OCI-LY7 (cell line): ENCODE data around the gene ZBTB44. TPM values are rescaled to one million over a fixed set of nuclear protein-coding genes. Genes with fewer than 3 reads are reported as not detected.

Experiments used
- BruUV-seq: library from RNA; stranded (reverse); fragments of 400-500 nt; replicated peaks from 2 replicates; lab custom pipeline; 2021; lab: Mats Ljungman, UMichigan
- CTCF ChIA-PET: fragments of 300-600 bp; sonication (Branson Sonifier 250); formaldehyde crosslinking; loops from one replicate; lab custom pipeline; 2022; ENCODE audit warnings: antibody characterized with exemption; ENCODE audit not compliant: unreplicated experiment; lab: Charles Lee
- POLR2A ChIA-PET: fragments of 300-600 bp; sonication (Branson Sonifier 250); formaldehyde crosslinking; loops from one replicate; lab custom pipeline; 2022; ENCODE audit warnings: antibody characterized with exemption; lab: Charles Lee
- DNase-seq: peaks from one replicate; pipeline ENCODE4 v3.0.0-alpha.2; 2015; ENCODE audit warnings: low spot score
- H2AFZ ChIP-seq: fragments of 200-600 bp; sonication (generic), shearing (Covaris generic); 2 replicates; pipeline ENCODE4 v1.6.1; 2014; ENCODE audit warnings: mild to moderate bottlenecking, antibody characterized with exemption, low read length, moderate library complexity
- H3K27ac ChIP-seq: fragments of 200-600 bp; sonication (generic); 2 replicates; pipeline ENCODE4 v1.5.1; 2014; ENCODE audit warnings: mixed run types, low read depth, mild to moderate bottlenecking, moderate library complexity, low read length, inconsistent platforms; ENCODE audit not compliant: poor library complexity, severe bottlenecking
- H3K36me3 ChIP-seq: fragments of 200-600 bp; sonication (generic); 2 replicates; pipeline ENCODE4 v1.6.1; 2014; ENCODE audit warnings: mild to moderate bottlenecking, antibody characterized with exemption, low read length, moderate library complexity, mixed read lengths; ENCODE audit not compliant: insufficient read depth
- H3K4me1 ChIP-seq: fragments of 200-600 bp; sonication (generic); 2 replicates; pipeline ENCODE4 v1.5.1; 2014; ENCODE audit warnings: mild to moderate bottlenecking, low read length; ENCODE audit not compliant: insufficient read depth, poor library complexity, severe bottlenecking
- H3K4me2 ChIP-seq: fragments of 200-600 bp; sonication (generic); 2 replicates; pipeline ENCODE4 v1.6.1; 2014; ENCODE audit warnings: mild to moderate bottlenecking, low read length
- H3K4me3 ChIP-seq: fragments of 200-600 bp; sonication (generic); 2 replicates; pipeline ENCODE4 v1.5.1; 2014; ENCODE audit warnings: mild to moderate bottlenecking, low read depth, low read length; ENCODE audit not compliant: poor library complexity, severe bottlenecking
- H3K79me2 ChIP-seq: fragments of 200-600 bp; sonication (generic); 2 replicates; pipeline ENCODE4 v1.6.1; 2016; ENCODE audit warnings: low read depth, mild to moderate bottlenecking, low read length, moderate library complexity, mixed read lengths; ENCODE audit not compliant: insufficient read depth
- H3K9me2 ChIP-seq: fragments of 200-600 bp; sonication (generic); 2 replicates; pipeline ENCODE4 v1.6.1; 2016; ENCODE audit warnings: mild to moderate bottlenecking, low read length, mixed read lengths; ENCODE audit not compliant: insufficient read depth
- H3K9me3 ChIP-seq: fragments of 200-600 bp; sonication (generic); 2 replicates; pipeline ENCODE4 v1.6.1; 2014; ENCODE audit warnings: mild to moderate bottlenecking, mixed run types, low read length, mixed read lengths
- H4K20me1 ChIP-seq: fragments of 200-600 bp; sonication (generic); 2 replicates; pipeline ENCODE4 v1.6.1; 2014; ENCODE audit warnings: mild to moderate bottlenecking, antibody characterized with exemption, low read length, moderate library complexity, mixed read lengths; ENCODE audit not compliant: insufficient read depth
- CTCF ChIP-seq: fragments of 200-600 bp; sonication (generic); conservative IDR thresholded peaks from 2 replicates; pipeline ENCODE4 v1.5.1; 2014; ENCODE audit warnings: mild to moderate bottlenecking, antibody characterized with exemption, low read length, moderate library complexity, mixed read lengths
- EZH2phosphoT487 ChIP-seq: fragments of 200-600 bp; sonication (generic); IDR thresholded peaks from 2 replicates; pipeline ENCODE4 v1.6.1; 2018; ENCODE audit warnings: low read depth, borderline replicate concordance, mild to moderate bottlenecking, mixed run types, antibody characterized with exemption, low read length, moderate library complexity, mixed read lengths
- intact Hi-C: fragments of 100-400 bp; cut with micrococcal nuclease; formaldehyde crosslinking; loops from one replicate; pipeline ENCODE4 v1.10.0; 2022; ENCODE audit not compliant: unreplicated experiment
- total RNA-seq, 2 experiments: library from RNA; depleted of rRNA in 1 of 2; stranded (reverse); fragments of >200 nt in 1 of 2; shearing (Covaris generic) in 1 of 2; gene quantifications; 2 replicates each; pipeline ENCODE4 v1.2.3, GENCODE V29; 2014 to 2022

Gene ZBTB44
- total RNA-seq, 2 experiments from 2014 or later = 57.4 to 60.2 TPM

DNA sequence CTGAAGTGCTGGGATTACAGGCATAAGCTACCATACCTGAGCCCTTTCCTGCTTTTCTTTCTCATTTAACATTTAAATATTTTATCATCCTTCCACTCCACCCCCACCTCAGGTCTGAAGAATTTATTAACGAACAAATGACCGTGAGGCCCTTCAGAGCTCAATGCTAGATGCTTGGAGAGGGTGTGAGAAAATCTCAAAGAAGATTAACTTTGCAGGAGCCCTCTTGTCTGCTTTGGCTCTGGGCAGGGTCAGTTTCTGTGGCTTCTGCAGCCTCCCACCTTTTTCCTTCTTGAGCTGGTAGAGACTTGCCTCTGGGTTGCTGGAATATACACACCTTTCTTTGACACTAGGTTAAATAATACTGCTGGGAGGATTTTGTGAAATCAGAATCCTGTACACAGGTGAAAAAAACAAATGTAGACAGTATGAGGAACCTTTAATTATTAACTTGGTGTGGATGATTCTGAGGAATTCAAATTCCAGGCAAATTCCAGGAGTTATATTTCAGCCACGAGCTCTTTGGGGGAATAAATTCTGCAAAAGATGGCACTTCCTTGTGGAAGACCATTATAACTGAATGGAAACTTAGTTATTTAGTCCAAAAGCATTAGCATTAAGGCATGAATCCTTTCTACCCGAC, 3.4 kb upstream of the ZBTB44 start:
- Histone ChIP-seq H3K9me2 (no peaks in the 10 kb centered on the region), H3K9me3 (peaks cover 21% of the 10 kb centered on the region), H3K4me1 (peaks cover 12% of the 10 kb centered on the region), H3K4me2 (no peak overlapping the region), H2AFZ (no peak overlapping the region), H3K27ac (no peak overlapping the region), H4K20me1 (no peaks in the 10 kb centered on the region), H3K4me3 (no peak overlapping the region), H3K36me3 (no peaks in the 10 kb centered on the region), H3K79me2 (peaks cover 7% of the 10 kb centered on the region)
- no peak for TF ChIP-seq EZH2phosphoT487
- no peak for TF ChIP-seq CTCF
- ChIA-PET POLR2A (interaction anchor here (0.5 to 0.6 kb wide), 2 partner anchors 481 to 558 kb away, joined by 3 to 4 read pairs; no protein-coding TSS in a partner anchor), CTCF (no interaction called here)
- intact Hi-C loops = loop anchor here (10.0 kb wide), 1 partner anchor 313 kb away; the partner anchor contains the start of gene PRDM10
- no TSS peak for BruUV-seq
- no peak for DNase-seq

DNA sequence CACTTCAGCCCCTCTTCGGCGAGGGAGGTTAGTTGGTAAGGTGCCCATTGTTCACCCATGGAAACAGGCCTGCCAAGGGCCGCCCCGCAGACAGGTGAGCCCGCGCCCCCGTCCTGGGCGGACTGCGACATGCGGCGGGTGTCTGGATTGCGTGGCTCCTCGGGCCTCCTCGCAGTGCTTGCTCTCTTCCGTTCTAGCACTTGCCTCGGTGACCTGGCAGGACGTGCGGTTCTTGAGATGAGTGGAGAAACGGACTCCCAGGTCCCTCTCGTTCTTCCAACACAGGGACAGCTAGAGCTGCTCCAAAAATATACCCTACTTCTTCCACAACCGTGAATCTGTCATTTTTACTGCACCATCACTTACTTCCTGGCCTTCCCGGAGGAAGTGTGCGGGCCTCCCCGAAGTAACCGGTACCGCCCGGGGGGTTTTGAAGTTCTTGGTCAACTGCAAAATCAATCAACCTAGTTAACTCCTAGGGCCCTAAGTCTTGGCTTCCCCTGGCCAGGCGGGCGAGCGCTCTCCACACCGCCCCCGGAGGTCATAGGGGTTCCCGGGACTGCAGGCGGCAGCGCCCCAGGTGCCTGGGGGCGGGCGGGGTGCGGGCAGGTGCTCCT, 745 bp upstream of the ZBTB44 start:
- Histone ChIP-seq H3K4me1 (peaks cover 37% of the 10 kb centered on the region), H3K9me2 (no peaks in the 10 kb centered on the region), H3K36me3 (0 out of 2 replicates have a peak, but pooled peaks cover 5% of the 10 kb centered on the region), H3K4me2 (peak overlapping the region; percentile 94), H4K20me1 (peaks cover 13% of the 10 kb centered on the region), H3K4me3 (peak overlapping the region; percentile 73), H3K79me2 (peaks cover 34% of the 10 kb centered on the region), H3K27ac (peak overlapping the region; percentile 78), H2AFZ (peak overlapping the region; percentile 98), H3K9me3 (peaks cover 3% of the 10 kb centered on the region; the same call in 1 of the 2 replicates)
- POLR2A ChIA-PET = no interaction called here
- TSS peak; percentile 85 for BruUV-seq
- no peak for TF ChIP-seq EZH2phosphoT487
- peak; percentile 73 for TF ChIP-seq CTCF
- CTCF ChIA-PET = no interaction called here
- peak; percentile 67 for DNase-seq
- intact Hi-C loops = loop anchor here (10.0 kb wide), 1 partner anchor 311 kb away; the partner anchor contains the start of gene PRDM10
